HG02884 (cell line): Measurements from ENCODE around the gene UNC45A.
A peak's percentile ranks its signal among the peaks of the same experiment; 100 is the strongest.
"Not testable (repeated sequence)": the region's sequence is repeated elsewhere in the genome, so short reads cannot be mapped to it uniquely, and the experiment has no call there.

Experiments
- ATAC-seq: cut with Tn5 transposase; IDR thresholded peaks from one replicate; pipeline ENCODE4 v1.9.1; 2021; ENCODE audit warnings: mild to moderate bottlenecking, moderate library complexity; ENCODE audit not compliant: unreplicated experiment

The UNC45A gene

DNA sequence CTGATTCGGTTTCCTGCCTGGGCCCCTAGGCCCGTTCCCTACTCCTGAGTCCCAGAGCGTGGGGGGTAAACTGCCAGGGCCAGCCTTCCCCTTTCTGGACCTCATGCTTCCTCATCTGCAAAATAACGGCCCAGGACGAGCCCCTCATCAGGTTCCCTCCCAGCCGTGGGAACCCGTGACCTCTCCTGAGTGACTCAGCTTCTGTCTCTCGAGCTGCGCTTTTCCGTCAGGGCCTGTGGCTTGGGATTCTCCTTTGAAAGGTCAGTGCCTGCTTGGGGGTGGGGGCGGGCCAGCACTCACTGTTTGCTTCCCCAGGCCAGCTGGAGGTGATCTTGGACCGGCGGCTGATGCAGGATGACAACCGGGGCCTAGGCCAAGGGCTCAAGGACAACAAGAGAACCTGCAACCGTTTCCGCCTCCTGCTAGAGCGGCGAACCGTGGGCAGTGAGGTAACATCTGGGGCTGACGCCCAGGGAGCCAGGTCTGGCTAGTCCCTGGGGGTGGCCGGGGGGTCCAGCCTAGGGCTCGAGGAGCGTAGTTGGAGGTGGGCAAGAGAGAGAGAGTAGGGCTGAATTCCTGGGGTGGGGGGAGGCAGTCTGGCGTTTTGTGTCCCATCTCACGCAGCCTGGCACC is 19.2 kb upstream of the UNC45A start:
- ATAC-seq: no peak

DNA sequence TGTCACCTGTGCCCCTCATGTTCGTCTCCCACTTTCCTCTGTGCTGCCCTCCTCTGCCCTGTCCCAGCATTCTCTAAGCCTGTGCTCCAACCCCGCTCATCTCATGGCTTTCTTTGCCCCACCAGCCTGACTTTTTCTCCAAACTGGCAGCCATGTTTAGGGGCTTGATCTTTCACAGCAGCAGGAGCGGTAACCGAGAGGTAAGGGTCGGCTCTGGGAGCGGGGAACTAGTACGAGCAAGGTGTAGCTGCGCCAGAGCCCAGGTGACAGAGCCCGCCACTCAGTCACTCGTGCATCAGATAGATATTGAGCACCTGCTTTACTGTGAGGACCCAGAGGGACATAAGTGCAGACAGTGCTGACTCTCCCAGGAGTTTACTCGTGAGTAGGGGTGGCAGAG is 18.6 kb upstream of the UNC45A start:
- ATAC-seq: no peak

DNA sequence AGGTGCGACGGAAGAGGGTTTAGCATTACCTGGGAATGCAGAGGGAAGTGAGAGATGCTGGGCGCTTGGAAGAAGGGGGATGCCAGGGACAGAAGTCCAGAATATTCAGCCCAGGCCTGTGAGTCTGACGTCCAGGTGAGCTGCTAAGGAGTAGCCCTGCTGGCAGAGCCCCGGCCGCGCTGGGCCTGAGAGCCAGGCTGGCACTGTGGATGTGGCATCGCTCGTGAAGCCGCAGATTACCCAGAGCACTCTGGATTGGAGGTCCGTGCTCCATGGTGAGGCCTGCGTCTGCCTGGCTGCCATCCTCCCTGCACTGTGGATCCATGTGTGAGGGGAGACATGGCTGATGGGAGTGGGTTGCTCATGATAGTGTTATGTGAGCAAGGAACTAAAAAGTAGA is 17.5 kb upstream of the UNC45A start:
- no peak for ATAC-seq

DNA sequence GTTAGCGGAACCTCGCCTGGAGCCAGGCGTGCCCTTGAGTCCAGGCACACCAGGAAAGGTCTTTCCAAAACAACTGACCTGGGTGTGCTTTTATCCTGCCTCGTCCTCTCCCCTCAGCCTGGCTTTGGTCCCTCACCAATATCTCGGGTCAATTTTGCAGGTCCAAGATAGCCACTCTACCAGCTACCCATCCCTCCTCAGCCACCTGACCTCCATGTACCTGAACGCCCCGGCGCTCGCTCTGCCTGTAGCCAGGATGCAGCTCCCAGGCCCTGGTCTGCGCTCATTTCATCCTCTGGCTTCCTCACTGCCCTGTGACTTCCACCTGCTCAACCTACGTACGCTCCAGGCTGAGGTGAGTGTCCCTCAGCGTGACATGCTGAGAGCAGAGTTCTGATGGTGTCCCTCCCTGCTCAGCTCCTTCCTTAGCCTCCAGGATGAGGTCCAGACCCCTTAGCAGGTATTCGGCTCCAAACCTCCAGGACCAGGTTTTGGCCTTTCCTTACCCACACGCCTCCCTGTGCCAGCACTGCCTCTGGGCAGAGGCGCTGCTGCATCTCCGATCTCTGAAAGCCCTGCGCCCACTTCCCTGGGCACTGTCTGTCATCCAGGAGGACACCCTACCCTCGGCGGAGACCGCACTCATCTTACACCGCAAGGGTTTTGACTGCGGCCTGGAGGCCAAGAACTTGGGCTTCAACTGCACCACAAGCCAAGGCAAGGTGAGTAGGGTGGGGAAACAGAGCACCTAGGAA is 16.9 kb upstream of the UNC45A start:
- ATAC-seq: no peak

DNA sequence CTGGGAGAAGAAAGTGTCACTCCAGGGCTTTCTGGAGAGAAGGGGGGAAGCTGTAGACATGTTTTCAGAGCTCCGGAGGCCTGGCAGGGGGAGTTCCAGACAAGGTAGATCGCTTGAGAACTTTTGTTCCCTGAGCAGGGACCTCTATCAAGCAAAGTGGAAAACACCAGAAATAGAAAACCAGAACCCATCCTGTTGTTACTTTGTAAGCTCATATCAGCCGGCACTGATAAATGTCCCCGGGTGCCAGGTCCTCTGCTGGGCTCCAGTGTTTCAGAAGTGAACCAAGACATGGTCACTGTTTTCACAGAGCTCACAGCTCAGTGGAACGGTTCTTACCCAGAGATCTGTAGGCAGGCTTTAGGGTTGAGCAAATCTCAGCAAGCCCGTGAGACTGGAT is 16.2 kb upstream of the UNC45A start:
- ATAC-seq: no peak

DNA sequence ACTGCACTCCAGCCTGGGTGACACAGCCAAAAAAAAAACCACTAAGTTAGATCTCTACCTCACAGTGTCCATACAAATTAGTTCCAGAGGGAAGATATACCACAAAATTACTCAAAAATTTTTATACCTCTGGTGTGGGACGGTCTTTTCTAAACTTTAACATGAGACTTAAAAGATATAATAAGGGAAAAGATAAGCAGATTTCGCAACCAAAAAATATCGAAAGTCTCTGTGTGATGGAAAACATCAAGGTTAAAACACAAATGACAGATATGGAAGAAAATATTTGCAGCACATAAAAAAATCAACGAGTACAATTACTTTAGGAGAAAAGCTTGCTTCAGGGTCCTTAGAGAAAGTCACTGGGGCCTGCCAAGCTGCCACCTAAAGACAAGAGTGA is 13.2 kb upstream of the UNC45A start:
- no peak for ATAC-seq

DNA sequence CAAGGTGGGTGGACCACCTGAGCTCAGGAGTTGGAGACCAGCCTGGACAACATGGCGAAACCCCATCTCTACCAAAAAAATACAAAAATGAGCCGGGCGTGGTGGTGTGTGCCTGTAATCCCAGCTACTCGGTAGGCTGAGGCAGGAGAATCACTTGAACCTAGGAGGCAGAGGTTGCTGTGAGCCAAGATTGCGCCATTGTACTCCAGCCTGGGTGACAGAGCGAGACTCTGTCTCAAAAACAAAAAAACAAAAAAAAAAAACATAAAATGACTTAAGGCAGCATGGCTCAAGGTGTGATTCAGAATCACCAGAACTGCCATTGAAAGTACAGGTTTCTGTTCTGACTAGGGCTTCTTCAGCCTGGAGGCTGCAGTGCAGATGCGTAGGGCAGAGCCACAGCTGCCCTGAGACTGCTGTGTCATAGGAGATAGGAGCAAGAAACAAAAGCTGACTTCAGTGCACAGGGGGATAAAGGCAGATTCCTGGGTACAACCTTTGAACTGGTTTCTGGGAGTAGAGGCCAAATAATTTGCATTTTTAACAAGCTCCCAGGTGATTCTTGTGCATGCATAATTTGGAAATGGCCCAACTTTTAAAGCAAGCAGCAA is 12.3 kb upstream of the UNC45A start:
- not testable (repeated sequence) for ATAC-seq

DNA sequence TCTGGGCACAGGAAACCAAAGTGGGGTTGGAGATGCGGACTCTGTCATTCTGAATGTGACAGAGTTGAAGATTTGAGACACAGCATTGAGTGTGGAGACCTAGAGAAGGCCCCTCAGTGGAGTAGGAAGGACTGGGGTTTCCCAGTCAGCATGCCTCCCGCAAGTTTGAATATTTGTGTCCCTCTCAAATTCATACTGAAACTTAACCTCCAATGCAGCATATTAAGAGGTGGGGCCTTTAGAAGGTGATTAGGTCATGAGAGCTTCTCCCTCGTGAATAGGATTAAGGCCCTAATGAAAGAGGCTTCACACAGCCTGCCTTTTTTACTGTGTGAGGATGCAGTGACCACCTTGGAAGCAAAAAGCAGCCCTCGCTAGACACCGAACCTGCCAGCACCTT is 10.7 kb upstream of the UNC45A start:
- peak; percentile 65 for ATAC-seq

DNA sequence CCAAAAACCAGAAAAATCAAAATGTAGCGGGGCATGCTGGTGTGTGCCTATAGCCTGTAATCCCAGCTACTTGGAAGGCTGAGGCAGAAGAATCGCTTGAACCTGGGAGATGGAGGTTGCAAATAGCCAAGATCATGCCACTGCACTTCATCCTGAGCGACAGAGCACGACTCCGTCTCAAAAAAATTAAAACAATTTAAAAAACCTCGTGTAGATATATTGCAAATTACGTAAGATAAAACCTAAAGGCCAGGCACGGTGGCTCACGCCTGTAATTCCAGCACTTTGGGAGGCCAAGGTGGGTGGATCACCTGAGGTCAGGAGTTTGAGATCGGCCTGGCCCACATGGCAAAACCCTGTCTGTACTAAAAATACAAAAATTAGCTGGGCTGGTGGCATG is 8.3 kb upstream of the UNC45A start:
- not testable (repeated sequence) for ATAC-seq

DNA sequence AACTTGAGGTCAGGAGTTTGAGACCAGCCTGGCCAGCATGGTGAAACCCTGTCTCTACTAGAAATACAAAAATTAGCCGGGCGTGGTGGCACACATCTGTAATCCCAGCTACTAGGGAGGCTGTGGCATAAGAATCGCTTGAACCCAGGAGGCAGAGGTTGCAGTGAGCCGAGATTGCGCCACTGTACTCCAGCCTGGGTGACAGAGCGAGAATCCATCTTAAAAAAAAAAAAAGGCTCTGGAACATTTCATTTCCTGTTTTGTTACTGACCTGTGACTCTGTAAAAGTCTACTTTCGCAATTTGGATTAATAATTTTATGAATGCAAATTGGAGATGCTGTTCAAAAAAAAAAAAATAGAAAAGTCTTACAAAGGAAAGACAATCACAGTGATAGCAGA is 7.0 kb upstream of the UNC45A start:
- ATAC-seq: not testable (repeated sequence)

DNA sequence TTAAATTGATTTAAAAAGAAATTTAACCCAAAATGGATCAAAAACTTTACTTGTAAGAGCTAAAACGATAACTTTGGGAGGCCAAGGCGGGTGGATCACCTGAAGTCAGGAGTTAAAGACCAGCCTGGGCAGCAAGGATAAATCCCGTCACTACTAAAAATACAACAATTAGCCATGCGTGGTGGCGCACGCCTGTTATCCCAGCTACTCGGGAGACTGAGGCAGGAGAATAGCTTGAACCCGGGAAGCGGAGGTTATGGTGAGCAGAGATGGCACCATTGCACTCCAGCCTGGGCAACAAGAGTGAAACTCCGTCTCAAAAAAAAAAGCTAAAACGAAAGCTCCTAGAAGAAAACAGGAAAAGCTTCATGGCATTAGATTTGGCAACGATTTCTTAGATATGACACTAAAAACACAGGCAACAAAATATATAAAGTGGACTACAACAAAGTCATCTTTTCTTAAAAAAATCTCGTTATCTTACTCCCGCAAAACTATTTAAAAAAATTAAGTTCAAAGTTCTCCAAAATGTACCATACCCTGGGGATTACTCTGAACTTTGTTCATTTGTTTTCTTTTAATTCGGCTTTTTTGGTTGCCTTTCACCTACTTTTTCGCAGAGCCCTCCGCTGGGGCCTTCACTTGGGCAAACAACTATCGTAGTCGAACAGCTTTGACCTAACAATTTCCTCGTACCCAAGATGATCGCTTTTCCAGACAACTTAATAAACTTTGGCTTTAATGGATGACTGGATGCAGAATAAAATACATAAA is 5.7 kb upstream of the UNC45A start:
- ATAC-seq: no peak

DNA sequence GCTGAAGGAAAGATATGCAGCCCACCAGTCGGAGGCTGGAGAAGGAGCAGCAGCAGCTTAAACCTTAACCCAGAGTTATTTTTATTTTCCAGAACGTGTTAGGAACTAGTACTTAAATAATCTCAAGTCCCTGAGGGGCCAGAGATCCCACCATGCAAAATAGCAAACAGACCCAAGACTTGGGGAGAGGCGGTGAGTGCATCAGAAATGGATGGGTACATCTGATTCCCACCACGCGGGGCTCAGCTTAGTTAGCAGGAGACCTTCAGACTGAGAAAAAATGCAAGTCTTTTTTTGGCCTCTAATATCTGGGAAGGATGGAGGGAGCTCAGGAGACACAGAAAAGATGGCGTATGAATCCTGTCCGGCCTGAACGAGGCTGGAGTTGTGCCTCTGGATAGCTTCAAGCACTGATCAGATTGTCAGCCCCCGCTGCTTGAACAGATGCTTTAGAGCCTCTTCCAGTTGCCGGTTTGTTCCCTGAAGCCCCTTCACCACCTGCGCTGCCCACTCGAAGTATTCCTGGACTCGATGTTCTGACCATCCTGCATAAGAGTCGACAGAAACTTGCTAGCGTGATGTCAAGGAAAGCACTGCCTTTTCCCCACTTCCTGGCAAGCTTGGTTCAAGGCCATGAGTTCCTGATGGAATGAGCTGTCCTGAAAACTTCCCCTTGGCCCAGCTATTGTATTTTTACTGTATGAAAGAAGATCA is 4.1 kb upstream of the UNC45A start:
- no peak for ATAC-seq

DNA sequence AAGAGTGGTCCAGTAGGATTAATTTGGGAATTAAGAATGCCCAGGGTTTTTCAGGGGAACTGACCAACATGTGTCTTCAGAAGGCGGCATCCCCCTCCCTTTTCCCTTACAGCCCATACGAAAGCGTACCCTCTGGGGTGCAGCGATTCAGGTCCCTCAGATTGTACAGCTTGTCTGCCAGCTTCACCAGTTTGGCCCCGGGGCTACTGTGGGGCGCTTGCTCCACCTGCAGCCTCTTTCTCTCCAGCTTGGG is 3.6 kb upstream of the UNC45A start:
- ATAC-seq: no peak

DNA sequence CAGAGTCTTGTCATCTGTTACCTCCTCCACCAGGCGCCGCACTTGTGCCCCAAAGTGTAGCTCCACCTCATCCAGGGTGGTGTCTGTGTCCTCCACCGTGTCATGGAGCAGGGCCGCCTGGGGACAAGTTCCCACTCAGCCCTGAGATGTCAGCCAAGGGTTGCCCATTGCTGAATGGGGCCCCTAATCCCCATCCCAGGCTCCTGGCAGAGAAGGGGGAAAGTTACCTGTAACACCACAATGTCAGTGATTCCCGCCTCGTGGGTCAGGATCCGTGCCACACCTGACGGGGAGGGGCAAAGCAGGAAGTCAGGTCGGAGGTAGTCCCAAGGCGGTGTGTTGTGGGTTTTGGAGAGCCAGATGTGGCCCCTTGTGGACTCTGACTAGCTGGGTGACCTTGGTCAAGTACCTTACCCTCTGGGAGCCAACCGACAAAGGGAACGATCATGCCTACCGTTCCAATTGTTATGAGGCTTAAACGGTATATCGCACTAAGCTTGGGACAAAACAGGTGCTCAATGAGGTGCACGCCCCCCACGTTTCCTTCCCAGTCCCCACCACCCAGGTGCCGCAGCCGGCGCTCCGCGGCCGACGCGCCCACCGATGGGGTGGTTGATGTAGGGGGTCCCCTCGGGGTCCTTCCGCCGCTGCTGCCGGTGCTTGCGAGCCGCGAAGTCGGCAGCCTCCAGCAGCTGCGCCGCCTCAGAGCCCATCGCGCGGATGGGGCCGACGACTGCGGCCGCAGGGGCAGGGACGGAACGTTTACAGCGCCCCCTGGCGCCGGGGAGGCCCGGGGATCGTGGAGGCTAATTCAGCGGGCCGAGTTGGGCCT is 3.0 kb upstream of the UNC45A start, which contains the start of gene HDDC3:
HDDC3 (minus strand) TSS at position 722 of the 832 bp plus-strand sequence; CDS start at position 713, 9 bp downstream.
- peak; percentile 43 for ATAC-seq

DNA sequence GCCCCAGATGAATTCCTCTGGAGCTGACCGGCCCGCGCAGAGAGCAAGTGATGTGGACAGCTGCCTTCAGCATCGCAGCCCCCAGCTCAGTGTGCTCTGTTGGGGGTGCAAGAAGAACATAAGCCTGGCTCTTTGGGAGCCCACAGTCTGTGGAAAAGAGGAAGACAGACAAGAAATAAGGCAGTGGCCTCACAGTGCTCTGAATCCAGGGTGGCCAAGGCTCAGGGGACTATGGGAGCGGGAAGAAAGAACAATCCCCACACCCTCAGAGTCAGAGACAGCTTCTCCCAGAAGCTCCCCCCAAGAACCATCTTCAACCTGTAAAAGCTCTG is 2.5 kb upstream of the UNC45A start:
- no peak for ATAC-seq

DNA sequence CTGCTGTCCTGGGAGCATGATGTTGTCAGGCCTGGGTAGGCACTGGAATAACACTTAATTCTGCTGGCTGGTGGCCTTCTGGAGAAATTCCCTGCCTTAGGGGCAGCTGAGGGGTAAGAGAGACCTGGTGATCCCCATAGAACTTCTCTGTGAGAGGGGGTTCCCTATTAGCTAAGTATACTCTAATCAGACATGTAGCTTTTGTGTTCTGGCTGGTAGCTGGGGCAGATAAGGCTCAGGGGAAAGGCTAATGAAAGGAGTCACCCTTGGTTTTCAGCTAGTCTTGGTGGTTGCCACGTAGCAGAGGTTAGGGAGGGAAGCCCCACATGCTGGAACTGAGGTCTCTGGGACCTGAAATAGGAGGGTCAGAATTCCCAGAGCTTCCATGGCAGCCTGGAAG is 1.8 kb upstream of the UNC45A start:
- no peak for ATAC-seq

DNA sequence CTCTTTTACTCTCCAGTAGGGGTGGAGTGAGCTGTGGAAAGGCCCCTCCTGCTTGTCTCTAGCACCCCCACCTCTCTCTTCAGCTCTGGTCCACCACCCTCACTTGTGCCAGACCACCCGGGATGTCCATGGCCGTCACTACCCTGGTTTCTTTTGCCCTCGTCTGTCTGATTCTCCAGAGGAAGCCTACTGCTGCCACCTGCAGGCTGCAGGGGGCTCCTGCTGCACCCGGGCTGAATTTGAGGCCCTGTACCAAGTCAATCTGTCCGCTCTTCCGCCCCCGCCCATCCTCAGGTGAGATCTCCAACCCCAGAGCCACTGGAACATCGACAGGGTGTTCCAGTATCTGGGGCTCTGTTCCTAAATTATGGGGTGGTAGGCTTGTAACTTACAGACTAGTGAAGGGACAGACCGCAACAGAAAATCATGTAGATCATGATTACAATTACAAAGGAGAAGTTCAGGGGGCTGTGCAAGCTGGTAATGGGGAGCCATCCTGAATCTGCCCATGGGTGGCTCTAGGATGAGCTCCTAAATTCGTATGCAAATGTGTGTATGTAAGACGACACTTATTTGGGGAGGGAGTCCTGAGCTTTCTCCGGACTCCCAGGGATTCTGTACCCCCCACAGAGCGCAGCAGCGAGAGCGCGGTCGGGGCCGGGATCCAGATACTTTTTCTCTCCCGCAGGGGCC is 683 bp upstream of the UNC45A start:
- ATAC-seq: peak; percentile 26

DNA sequence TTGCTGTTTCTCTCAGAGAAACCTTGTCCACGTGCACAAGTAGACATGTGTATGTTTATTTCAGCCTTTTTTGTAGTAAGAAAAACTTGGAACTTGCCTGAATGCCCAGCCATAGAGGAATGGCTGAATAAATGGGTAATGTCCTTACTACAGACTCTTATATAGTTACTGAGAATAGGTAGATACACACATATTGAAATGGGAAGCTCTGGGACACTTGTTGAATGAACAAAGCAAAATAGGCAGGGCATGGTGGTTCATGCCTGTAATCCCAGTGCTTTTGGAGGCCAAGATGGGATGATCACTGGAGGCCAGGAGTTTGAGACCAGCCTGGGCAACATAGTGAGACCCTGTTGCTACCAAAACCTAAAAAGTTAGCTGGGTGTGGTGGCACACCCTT is 1.7 kb downstream of the UNC45A start:
- no peak for ATAC-seq

DNA sequence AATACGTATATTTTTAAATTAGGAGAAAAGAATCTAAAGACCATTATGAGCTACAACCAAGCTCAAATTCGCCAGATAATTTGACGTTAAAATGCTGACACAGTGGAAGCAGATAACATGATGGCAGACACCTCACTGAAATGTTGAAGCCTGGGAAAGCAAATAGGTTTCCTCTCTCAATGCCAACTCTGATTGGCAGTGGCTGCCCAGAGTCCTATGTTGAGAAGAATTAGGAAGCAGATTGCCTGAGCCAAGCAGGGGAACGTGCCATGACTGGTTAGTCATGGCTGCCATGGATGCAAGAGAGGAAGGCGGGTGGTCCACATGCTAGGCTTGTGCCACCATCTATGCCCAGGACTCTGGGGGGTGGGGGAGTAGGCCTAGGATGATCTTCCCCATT is 3.2 kb downstream of the UNC45A start:
- no peak for ATAC-seq

DNA sequence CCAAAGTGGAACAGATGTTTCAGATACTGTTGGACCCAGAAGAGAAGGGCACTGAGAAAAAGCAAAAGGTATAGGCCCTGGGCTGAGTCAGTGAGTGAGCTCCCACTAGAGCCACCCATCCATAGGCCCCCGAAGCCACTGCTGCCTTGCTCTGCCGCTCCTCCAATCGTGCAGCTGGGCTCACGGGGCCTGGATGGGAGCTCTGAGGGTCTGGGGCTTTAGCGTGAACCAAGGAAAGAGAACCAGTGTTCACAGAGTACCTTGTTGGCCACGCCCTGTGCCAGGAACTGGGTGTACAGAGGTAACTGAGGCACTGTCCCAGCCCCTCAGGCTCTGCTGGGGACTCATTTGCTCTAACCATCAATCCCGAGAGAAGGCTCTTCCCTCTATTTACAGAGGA is 4.7 kb downstream of the UNC45A start:
- no peak for ATAC-seq
